ENCODE measurements around the gene STRA6. TPM values are rescaled to one million over a fixed set of nuclear protein-coding genes. Genes with fewer than 3 reads are reported as not detected.

STRA6 gene
- total RNA-seq, 6 donors from 2014 or later = 0.22 to 3.5 (median 0.88) TPM; not detected in 3

DNA sequence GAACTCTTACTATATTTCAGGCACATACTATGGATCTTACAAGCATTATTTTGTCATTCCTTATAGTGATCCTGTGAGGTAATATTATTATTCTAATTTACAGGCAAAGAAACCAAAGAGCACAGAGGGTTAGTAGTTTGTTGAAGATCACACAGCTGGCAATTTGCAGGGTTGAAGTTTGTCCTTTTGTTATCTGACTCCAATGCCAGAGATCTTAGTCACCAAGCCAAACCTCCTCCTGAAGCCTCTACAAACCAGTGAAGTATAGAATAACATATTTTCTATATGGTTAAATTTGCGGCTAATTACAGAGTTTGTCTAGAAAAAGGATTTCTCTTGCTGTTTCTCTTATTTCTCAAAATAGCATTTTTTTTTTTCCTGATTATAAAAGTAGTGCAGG is 61.0 kb downstream of the STRA6 start:
- DNase-seq = no peak
- Histone ChIP-seq H3K27me3 (peaks cover 0 to 11% (median 3%) of the 10 kb centered on the region in 4 donors), H3K27ac (no peak overlapping the region), H3K4me3 (no peak overlapping the region), H3K9me3 (peaks cover 0 to 2% (median 0%) of the 10 kb centered on the region in 4 donors), H3K4me1 (peaks cover 7 to 10% (median 9%) of the 10 kb centered on the region in 4 donors), H3K36me3 (no peaks in the 10 kb centered on the region)
- ATAC-seq (ENCODE audit: low FRiP score in 2 of 2) = no peak
- WGBS, 2 donors = 88 to 93% methylated on average over 1 of the region's 1 CpG
- TF ChIP-seq EP300 (IDR thresholded peaks at IDR 0.05) (no peak), POLR2AphosphoS5 (IDR thresholded peaks at IDR 0.05) (no peak), POLR2A (IDR thresholded peaks at IDR 0.05) (no peak)

DNA sequence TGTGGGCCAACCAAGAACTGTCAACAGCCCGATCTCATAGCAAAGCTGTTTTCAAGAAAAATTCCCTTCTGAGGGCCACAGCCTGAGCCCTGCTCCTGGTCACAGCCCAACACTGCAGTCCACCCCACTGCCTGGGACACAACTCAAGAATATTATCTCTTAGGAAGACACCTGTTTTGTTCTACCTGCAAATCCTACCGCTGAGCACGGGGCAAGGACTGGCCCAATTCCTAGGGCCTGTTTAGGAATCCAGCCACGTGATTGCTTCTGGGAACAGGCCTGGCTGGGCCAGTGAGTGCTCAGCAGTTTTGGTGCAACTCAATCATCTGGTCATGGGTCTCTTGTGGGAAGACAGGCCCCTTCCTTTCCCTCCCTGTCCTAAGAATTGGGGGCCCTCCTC is 63.9 kb downstream of the STRA6 start:
- ATAC-seq (ENCODE audit: low FRiP score in 2 of 2) = no peak
- no peaks in the 10 kb centered on the region for H3K36me3 ChIP-seq
- H3K4me3 ChIP-seq = no peak overlapping the region
- no peaks in the 10 kb centered on the region for H3K9me3 ChIP-seq
- H3K27ac ChIP-seq = no peak overlapping the region
- no peak for DNase-seq
- WGBS, 2 donors = 75 to 79% methylated on average over 4 of the region's 4 CpGs
- TF ChIP-seq, protein P1, sequence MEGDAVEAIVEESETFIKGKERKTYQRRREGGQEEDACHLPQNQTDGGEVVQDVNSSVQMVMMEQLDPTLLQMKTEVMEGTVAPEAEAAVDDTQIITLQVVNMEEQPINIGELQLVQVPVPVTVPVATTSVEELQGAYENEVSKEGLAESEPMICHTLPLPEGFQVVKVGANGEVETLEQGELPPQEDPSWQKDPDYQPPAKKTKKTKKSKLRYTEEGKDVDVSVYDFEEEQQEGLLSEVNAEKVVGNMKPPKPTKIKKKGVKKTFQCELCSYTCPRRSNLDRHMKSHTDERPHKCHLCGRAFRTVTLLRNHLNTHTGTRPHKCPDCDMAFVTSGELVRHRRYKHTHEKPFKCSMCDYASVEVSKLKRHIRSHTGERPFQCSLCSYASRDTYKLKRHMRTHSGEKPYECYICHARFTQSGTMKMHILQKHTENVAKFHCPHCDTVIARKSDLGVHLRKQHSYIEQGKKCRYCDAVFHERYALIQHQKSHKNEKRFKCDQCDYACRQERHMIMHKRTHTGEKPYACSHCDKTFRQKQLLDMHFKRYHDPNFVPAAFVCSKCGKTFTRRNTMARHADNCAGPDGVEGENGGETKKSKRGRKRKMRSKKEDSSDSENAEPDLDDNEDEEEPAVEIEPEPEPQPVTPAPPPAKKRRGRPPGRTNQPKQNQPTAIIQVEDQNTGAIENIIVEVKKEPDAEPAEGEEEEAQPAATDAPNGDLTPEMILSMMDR (IDR thresholded peaks at IDR 0.05) = no peak
- TF ChIP-seq POLR2AphosphoS5 (IDR thresholded peaks at IDR 0.05) (no peak), EP300 (IDR thresholded peaks at IDR 0.05) (no peak)
- H3K4me1 ChIP-seq = peaks cover 20 to 37% (median 32%) of the 10 kb centered on the region in 4 donors
- peaks cover 0 to 40% (median 16%) of the 10 kb centered on the region in 4 donors for H3K27me3 ChIP-seq

- no peak for TF ChIP-seq EP300 (IDR thresholded peaks at IDR 0.05)
- TF ChIP-seq, protein P1 (IDR thresholded peaks at IDR 0.05) = no peak
- TF ChIP-seq POLR2AphosphoS5 (IDR thresholded peaks at IDR 0.05) = no peak
- TF ChIP-seq POLR2A (IDR thresholded peaks at IDR 0.05) = no peak
- Histone ChIP-seq H3K9me3 (no peaks in the 10 kb centered on the region), H3K4me3 (no peak overlapping the region), H3K27ac (no peak overlapping the region), H3K27me3 (peaks cover 0 to 51% (median 24%) of the 10 kb centered on the region in 4 donors), H3K36me3 (no peaks in the 10 kb centered on the region), H3K4me1 (peaks cover 20 to 42% (median 32%) of the 10 kb centered on the region in 4 donors)
- ATAC-seq (ENCODE audit: low FRiP score in 2 of 2) (no peak), DNase-seq (no peak)
- 55 to 74% methylated on average over 2 of the region's 2 CpGs for WGBS, 2 donors
These were observed 65.1 kb downstream of the STRA6 start for GRCh38 chr15:74137537-74137894.

DNA sequence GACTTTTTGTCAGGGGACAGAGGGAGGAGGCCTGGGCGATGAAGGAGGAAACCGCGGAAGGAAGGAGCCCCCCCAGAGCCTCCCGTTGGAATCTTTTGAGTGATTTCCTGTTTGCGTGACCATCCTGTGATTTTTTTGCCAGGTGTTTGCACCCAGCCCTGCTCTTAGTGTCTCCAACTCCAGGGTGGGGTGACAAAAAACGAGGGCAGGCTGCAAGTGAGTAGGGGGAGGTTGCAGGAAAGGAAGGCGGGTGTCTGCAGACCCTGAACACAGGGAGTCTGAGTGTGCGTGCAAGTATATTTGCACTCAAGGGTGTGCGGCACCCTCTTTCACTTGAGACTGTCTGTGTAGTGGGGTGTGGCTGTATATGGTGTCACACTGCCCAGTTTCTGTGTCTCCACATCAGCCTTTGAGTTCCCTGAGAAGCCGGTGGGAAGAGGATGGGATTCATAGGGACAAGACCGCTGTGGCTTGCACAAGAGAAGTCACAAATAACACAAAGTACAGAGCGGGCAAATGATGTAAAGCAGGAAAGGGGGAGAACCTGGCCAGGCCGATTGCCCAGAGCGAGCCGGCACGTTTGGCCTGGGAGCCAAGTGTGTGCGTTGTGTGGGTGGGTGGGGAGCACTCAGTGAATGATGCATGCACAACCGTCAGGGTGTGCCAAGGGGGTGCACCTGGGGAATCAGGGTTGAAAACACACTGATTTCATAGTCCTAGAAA is 65.6 kb downstream of the STRA6 start:
- DNase-seq = no peak
- no peaks in the 10 kb centered on the region for H3K9me3 ChIP-seq

GRCh38 chr15:74136540-74136813 is 66.1 kb downstream of the STRA6 start:
- ATAC-seq (ENCODE audit: low FRiP score in 2 of 2) (no peak), DNase-seq (no peak)
- H3K4me1 ChIP-seq = peaks cover 20 to 42% (median 32%) of the 10 kb centered on the region in 4 donors
- peak overlapping the region in 3 of 4 donors; percentile 33 to 53 (median 47) for H3K4me3 ChIP-seq
- TF ChIP-seq EP300 (IDR thresholded peaks at IDR 0.05) (no peak), POLR2AphosphoS5 (IDR thresholded peaks at IDR 0.05) (no peak), POLR2A (IDR thresholded peaks at IDR 0.05) (no peak)
- TF ChIP-seq, protein P1 (IDR thresholded peaks at IDR 0.05) = no peak
- H3K36me3 ChIP-seq = no peaks in the 10 kb centered on the region
- H3K27ac ChIP-seq = peak overlapping the region; percentile 20 to 69 (median 66)
- 1 to 3% methylated on average over 14 to 26 of the region's 26 CpGs for WGBS, 2 donors
- no peaks in the 10 kb centered on the region for H3K9me3 ChIP-seq
- H3K27me3 ChIP-seq = peaks cover 0 to 62% (median 29%) of the 10 kb centered on the region in 4 donors

More for the DNA sequence above, 65.6 kb downstream of the STRA6 start:
- H3K27ac ChIP-seq = peak overlapping the region; percentile 20 to 69 (median 66)
- WGBS, 2 donors = 8 to 10% methylated on average over 17 to 18 of the region's 18 CpGs
- peaks cover 0 to 57% (median 26%) of the 10 kb centered on the region in 4 donors for H3K27me3 ChIP-seq
- no peak for TF ChIP-seq POLR2AphosphoS5 (IDR thresholded peaks at IDR 0.05)
- TF ChIP-seq, protein P1 (IDR thresholded peaks at IDR 0.05) = no peak
- TF ChIP-seq POLR2A (IDR thresholded peaks at IDR 0.05) = no peak
- no peak for TF ChIP-seq EP300 (IDR thresholded peaks at IDR 0.05)
- peaks cover 20 to 42% (median 32%) of the 10 kb centered on the region in 4 donors for H3K4me1 ChIP-seq
- H3K4me3 ChIP-seq = peak overlapping the region in 3 of 4 donors; percentile 33 to 53 (median 47)
- H3K36me3 ChIP-seq = no peaks in the 10 kb centered on the region
- ATAC-seq (ENCODE audit: low FRiP score in 2 of 2) = peak in 1 of 2 donors; percentile 48
